CD4-positive, CD25-positive, alpha-beta regulatory T cell (primary cell): ENCODE measurements around the gene CCDC68. TPM values are rescaled to one million over a fixed set of nuclear protein-coding genes. Genes with fewer than 3 reads are reported as not detected.

Experiments
- ATAC-seq, 2 donors: fragments of 150-1000 bp; cut with Tn5 transposase; one replicate each; pipeline ENCODE4 v1.10.0; 2021; ENCODE audit warnings: low read depth in 2 of 2, moderate number of reproducible peaks in 2 of 2, moderate library complexity in 1 of 2
- DNase-seq, 3 donors: peaks; one replicate each; pipeline versions ENCODE4 v3.0.0 to v3.0.0-alpha.2; 2012 to 2022; ENCODE audit warnings: mixed read lengths in 1 of 3
- H3K27ac ChIP-seq: one replicate; pipeline ENCODE4 v1.7.0; 2013; ENCODE audit warnings: mild to moderate bottlenecking, low read length; ENCODE audit not compliant: insufficient read depth, poor library complexity, severe bottlenecking
- H3K27me3 ChIP-seq: one replicate; pipeline ENCODE4 v1.7.0; 2013; ENCODE audit warnings: low read length; ENCODE audit not compliant: control insufficient read depth, insufficient read depth
- H3K36me3 ChIP-seq: one replicate; pipeline ENCODE4 v1.7.0; 2013; ENCODE audit warnings: mild to moderate bottlenecking, low read length, moderate library complexity; ENCODE audit not compliant: control insufficient read depth, insufficient read depth
- H3K4me1 ChIP-seq: 2 replicates; pipeline ENCODE4 v1.7.0; 2013; ENCODE audit warnings: mild to moderate bottlenecking, low read length; ENCODE audit not compliant: insufficient read depth, control insufficient read depth, poor library complexity, severe bottlenecking
- H3K4me3 ChIP-seq: one replicate; pipeline ENCODE4 v1.7.0; 2013; ENCODE audit warnings: low read depth, mild to moderate bottlenecking, low read length, moderate library complexity
- H3K9me3 ChIP-seq, 2 experiments: 1 replicate in 1 of 2; 2 replicates in 1 of 2; pipeline ENCODE4 v1.7.0; 2013; ENCODE audit warnings: low read length in 2 of 2, mild to moderate bottlenecking in 1 of 2, moderate library complexity in 1 of 2; ENCODE audit not compliant: control insufficient read depth in 2 of 2
- H3K27ac Mint-ChIP-seq, 3 donors: one replicate each; pipeline ENCODE4 v1.8.0; 2020 to 2022; ENCODE audit warnings: mild to moderate bottlenecking in 3 of 3, mixed read lengths in 3 of 3, moderate library complexity in 2 of 3
- H3K27me3 Mint-ChIP-seq: one replicate; pipeline ENCODE4 v1.8.0; 2022; ENCODE audit warnings: mild to moderate bottlenecking, mixed read lengths
- H3K36me3 Mint-ChIP-seq: one replicate; pipeline ENCODE4 v1.8.0; 2020; ENCODE audit warnings: mixed read lengths
- H3K4me1 Mint-ChIP-seq, 4 donors: one replicate each; pipeline ENCODE4 v1.8.0; 2020 to 2022; ENCODE audit warnings: mixed read lengths in 4 of 4, mild to moderate bottlenecking in 1 of 4
- H3K4me3 Mint-ChIP-seq, 4 donors: one replicate each; pipeline ENCODE4 v1.8.0; 2020 to 2022; ENCODE audit warnings: mild to moderate bottlenecking in 4 of 4, mixed read lengths in 4 of 4, moderate library complexity in 3 of 4
- H3K9me3 Mint-ChIP-seq, 7 donors: one replicate each; pipeline ENCODE4 v1.8.0; 2020 to 2022; ENCODE audit warnings: mixed read lengths in 7 of 7, mild to moderate bottlenecking in 3 of 7, moderate library complexity in 2 of 7
- polyA plus RNA-seq, 4 donors: library from polyadenylated mRNA; unstranded; fragments of 300-500 nt; fragmentation: Illumina TruSeq; gene quantifications; one replicate each; pipeline ENCODE4 v1.2.3, GENCODE V29; 2021
- total RNA-seq: library from RNA; stranded (reverse); gene quantifications from one replicate; pipeline ENCODE4 v1.2.3, GENCODE V29; 2022

CCDC68 gene
- total and polyA plus RNA-seq, 5 donors from 2014 or later = not detected

DNA sequence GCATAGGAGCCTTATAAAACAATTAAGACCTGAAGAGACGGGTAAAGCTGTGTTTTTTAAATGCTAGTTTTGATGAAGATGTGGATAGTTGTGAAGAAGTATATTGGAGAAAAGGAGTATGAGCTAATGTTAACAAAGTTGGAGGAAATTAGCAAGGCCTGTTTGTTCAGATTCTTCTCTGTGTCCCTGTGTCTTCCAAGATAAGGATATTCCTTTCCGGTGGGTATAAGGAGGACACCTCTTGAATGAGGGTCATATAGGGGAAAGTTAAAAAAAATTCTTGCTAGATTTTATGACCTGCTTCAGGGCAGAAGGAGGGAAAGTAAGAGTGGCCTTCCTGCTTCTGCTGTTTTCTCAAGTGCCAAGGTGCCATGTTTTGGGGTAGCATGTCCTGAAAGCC lies 59.0 kb downstream of the CCDC68 start:
- H3K4me3 Mint-ChIP-seq = no peak overlapping the region

DNA sequence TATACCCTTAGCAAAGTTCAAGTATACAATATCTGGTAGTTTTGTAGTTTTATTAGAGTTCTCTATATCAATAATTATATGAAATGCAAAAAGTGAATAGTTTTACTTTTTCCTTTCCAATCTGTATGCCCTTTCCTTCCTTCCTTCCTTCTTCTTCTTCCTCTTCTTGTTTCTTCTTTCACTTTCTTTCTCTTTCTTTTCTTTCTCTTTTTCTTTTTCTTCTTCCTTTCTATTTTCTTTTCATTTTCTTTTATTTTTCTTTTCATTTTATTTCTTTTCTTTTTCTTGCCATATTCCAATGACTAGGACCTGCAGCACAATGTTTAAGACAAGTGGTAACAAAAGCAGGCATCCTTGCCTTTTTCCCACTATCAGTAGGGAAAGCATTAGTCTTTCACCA lies 59.8 kb downstream of the CCDC68 start:
- Mint-ChIP-seq H3K27ac (no peak overlapping the region), H3K4me1 (no peaks in the 10 kb centered on the region), H3K4me3 (no peak overlapping the region), H3K36me3 (no peaks in the 10 kb centered on the region), H3K27me3 (no peaks in the 10 kb centered on the region), H3K9me3 (peaks cover 0 to 3% (median 0%) of the 10 kb centered on the region in 7 donors)
- H3K27me3 ChIP-seq = no peaks in the 10 kb centered on the region
- no peak for DNase-seq
- ATAC-seq = no peak
- no peak overlapping the region for H3K4me3 ChIP-seq
- no peak overlapping the region for H3K27ac ChIP-seq
- H3K9me3 ChIP-seq = no peaks in the 10 kb centered on the region
- H3K4me1 ChIP-seq = no peaks in the 10 kb centered on the region
- no peaks in the 10 kb centered on the region for H3K36me3 ChIP-seq

More for the DNA sequence above, 59.0 kb downstream of the CCDC68 start:
- H3K36me3 ChIP-seq = no peaks in the 10 kb centered on the region
- H3K9me3 Mint-ChIP-seq = peaks cover 0 to 4% (median 0%) of the 10 kb centered on the region in 7 donors
- no peak overlapping the region for H3K4me3 ChIP-seq
- no peaks in the 10 kb centered on the region for H3K4me1 Mint-ChIP-seq
- no peaks in the 10 kb centered on the region for H3K4me1 ChIP-seq
- no peak for DNase-seq
- H3K27ac ChIP-seq = no peak overlapping the region
- no peaks in the 10 kb centered on the region for H3K36me3 Mint-ChIP-seq
- no peak overlapping the region for H3K27ac Mint-ChIP-seq
- no peaks in the 10 kb centered on the region for H3K9me3 ChIP-seq
- H3K27me3 ChIP-seq = no peaks in the 10 kb centered on the region
- no peaks in the 10 kb centered on the region for H3K27me3 Mint-ChIP-seq
- ATAC-seq = no peak

DNA sequence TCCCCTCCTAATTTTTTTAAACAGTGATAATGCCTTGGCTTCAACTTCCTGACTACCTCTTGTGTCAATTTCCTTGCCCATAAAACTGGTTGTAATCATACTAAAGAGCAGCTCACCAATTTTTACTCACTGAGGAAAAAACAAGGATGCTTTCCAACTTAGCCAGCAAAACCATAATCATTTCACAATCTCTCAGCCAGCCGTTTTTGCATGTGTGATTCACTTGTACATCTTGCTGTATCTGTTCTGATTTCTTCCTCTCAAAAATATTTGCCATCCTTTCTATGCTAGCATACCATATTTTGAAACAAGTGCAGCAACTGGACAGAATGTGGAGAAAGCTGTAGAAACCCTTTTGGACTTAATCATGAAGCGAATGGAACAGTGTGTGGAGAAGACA lies 70.3 kb downstream of the CCDC68 start:
- Mint-ChIP-seq H3K9me3 (peaks cover 0 to 1% (median 0%) of the 10 kb centered on the region in 7 donors), H3K27me3 (no peaks in the 10 kb centered on the region), H3K27ac (no peak overlapping the region), H3K4me3 (no peak overlapping the region), H3K4me1 (no peaks in the 10 kb centered on the region), H3K36me3 (no peaks in the 10 kb centered on the region)
- DNase-seq (no peak), ATAC-seq (no peak)
- Histone ChIP-seq H3K27me3 (no peaks in the 10 kb centered on the region), H3K27ac (no peak overlapping the region), H3K4me1 (no peaks in the 10 kb centered on the region), H3K9me3 (no peaks in the 10 kb centered on the region), H3K4me3 (no peak overlapping the region), H3K36me3 (no peaks in the 10 kb centered on the region)

DNA sequence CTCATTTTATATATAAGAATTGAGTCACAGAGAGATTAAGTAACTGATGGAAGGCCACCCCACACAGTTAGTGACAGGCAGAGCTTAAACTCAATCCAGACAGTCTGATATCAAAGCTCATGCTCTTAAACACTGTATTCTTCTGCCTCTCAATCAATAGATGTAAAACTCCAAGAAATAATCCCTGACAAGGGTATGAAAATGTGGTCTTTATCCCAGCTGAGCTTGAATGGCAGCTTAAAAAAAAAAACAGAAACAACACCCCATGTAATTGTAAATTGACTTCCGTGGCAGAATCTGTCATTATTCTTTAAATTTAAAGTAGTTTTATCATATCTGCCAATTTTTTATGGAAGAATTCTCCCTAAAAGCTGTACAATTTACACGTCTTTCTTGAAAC lies 70.9 kb downstream of the CCDC68 start:
- no peaks in the 10 kb centered on the region for H3K36me3 ChIP-seq
- Mint-ChIP-seq H3K27me3 (no peaks in the 10 kb centered on the region), H3K4me3 (no peak overlapping the region), H3K9me3 (peaks cover 0 to 1% (median 0%) of the 10 kb centered on the region in 7 donors), H3K36me3 (no peaks in the 10 kb centered on the region), H3K27ac (no peak overlapping the region), H3K4me1 (no peaks in the 10 kb centered on the region)
- H3K4me3 ChIP-seq = no peak overlapping the region
- ATAC-seq = no peak
- H3K27me3 ChIP-seq = no peaks in the 10 kb centered on the region
- H3K4me1 ChIP-seq = no peaks in the 10 kb centered on the region
- H3K9me3 ChIP-seq = no peaks in the 10 kb centered on the region
- no peak for DNase-seq
- no peak overlapping the region for H3K27ac ChIP-seq

DNA sequence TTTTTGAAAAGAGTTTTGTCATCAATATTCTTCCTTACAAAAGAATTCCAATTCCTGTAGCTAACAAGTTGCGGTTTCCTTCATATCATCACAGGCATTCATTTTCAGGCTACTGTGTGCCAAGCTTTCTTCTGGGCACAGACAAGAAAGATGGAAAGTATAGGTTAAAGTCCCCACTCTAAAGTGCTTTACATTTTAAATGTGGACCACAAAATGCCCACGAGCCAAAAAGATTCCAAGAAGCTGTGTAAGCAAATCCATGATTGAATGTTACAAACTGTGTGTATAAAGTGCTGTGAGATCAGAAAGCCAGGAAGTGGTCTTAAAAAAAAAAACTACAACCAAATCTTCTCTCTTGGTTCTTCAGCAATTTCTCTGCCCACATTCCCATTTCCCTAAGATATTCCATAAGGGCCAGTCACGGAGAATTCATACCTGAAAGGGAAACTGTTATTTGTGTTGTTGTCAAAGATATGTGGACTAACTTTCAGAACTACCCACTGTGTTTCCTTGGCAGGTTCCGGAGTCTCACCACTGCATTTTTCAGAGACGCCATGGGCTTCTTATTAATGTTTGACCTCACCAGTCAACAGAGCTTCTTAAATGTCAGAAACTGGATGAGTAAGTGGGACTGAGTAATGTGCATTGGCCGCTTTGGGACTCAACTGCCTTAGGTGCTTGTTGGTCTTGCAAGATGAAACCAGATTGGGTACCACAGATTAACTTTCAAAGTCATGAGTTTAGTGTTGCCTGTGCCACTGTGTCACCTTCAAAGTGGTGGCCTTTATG lies 75.3 kb downstream of the CCDC68 start:
- no peaks in the 10 kb centered on the region for H3K36me3 ChIP-seq
- Mint-ChIP-seq H3K4me3 (no peak overlapping the region), H3K4me1 (no peaks in the 10 kb centered on the region), H3K9me3 (peaks cover 0 to 5% (median 0%) of the 10 kb centered on the region in 7 donors), H3K27me3 (no peaks in the 10 kb centered on the region), H3K36me3 (no peaks in the 10 kb centered on the region), H3K27ac (no peak overlapping the region)
- no peaks in the 10 kb centered on the region for H3K4me1 ChIP-seq
- H3K4me3 ChIP-seq = no peak overlapping the region
- no peaks in the 10 kb centered on the region for H3K9me3 ChIP-seq
- no peak for ATAC-seq
- H3K27me3 ChIP-seq = no peaks in the 10 kb centered on the region
- no peak overlapping the region for H3K27ac ChIP-seq
- DNase-seq = no peak

DNA sequence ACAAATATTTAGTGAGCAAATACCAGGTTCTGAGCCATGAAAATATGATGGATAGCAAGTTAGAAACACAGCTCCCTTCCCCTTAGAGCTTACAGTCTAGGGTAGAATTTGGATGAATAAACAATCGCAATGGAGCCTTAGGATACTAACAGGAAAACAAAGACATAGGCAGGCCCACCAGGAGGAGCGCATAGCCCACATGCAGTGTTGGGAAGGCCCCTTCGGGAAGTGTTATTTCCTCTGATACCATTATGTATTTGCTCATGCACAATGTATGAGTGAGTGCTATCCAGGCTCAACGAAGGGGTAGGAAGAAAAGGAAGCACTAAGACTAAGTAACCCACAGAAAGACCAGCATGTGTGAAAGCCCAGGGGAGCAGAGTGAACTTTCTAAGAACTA lies 76.9 kb downstream of the CCDC68 start:
- Histone ChIP-seq H3K27me3 (no peaks in the 10 kb centered on the region), H3K9me3 (no peaks in the 10 kb centered on the region), H3K27ac (no peak overlapping the region), H3K36me3 (no peaks in the 10 kb centered on the region), H3K4me3 (no peak overlapping the region), H3K4me1 (no peaks in the 10 kb centered on the region)
- Mint-ChIP-seq H3K27ac (no peak overlapping the region), H3K9me3 (peaks cover 0 to 5% (median 0%) of the 10 kb centered on the region in 7 donors), H3K36me3 (no peaks in the 10 kb centered on the region), H3K4me1 (no peaks in the 10 kb centered on the region), H3K4me3 (no peak overlapping the region), H3K27me3 (no peaks in the 10 kb centered on the region)
- DNase-seq (no peak), ATAC-seq (no peak)

DNA sequence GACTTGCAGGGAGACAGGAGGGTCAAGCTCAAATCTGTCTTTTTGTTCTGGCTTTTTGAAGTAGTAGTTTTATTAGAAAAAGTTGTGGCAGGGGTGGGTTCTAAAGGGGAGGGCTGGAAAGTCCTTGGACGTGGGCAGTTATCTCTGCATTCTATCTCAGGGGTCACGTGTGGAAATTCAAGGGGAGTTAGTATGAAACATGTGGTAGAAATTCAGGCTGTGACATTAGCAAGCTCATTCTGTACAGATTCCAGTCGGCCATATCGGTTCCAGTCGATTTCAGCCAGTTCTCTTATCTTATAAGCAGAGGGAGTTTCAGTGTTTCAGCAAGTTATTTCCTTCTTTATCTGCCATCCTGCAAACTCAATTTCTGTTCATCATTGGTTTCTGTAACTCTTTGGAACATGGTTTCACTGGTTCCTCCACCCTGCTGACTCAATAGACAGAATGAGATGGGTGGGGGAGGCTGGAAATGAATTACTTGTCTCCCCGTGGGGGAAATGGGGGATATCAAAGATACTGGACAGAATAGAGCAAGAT lies 78.0 kb downstream of the CCDC68 start:
- no peaks in the 10 kb centered on the region for H3K4me1 ChIP-seq
- H3K9me3 ChIP-seq = no peaks in the 10 kb centered on the region
- Mint-ChIP-seq H3K27ac (no peak overlapping the region), H3K9me3 (peaks cover 0 to 5% (median 0%) of the 10 kb centered on the region in 7 donors), H3K4me3 (no peak overlapping the region), H3K4me1 (no peaks in the 10 kb centered on the region), H3K27me3 (no peaks in the 10 kb centered on the region), H3K36me3 (no peaks in the 10 kb centered on the region)
- no peak overlapping the region for H3K27ac ChIP-seq
- DNase-seq = no peak
- H3K4me3 ChIP-seq = no peak overlapping the region
- H3K36me3 ChIP-seq = no peaks in the 10 kb centered on the region
- H3K27me3 ChIP-seq = no peaks in the 10 kb centered on the region
- no peak for ATAC-seq
